HepG2 (cell line): ENCODE measurements around the gene NUBP2. TPM values are rescaled to one million over a fixed set of nuclear protein-coding genes. Genes with fewer than 3 reads are reported as not detected.

ENCODE experiments used
- ATAC-seq: fragments of 200-7000 bp; cut with Tn5 transposase; 3 replicates; pipeline ENCODE4 v1.9.1; 2020; ENCODE audit warnings: mild to moderate bottlenecking, moderate library complexity
- BruUV-seq: library from RNA; stranded (reverse); fragments of 400-500 nt; replicated peaks from 2 replicates; lab custom pipeline; 2021; lab: Mats Ljungman, UMichigan
- CTCF ChIA-PET: fragments of 300-600 bp; formaldehyde crosslinking; extraction: SDS; loops from one replicate; lab custom pipeline; 2021; ENCODE audit warnings: low total read pairs, inconsistent platforms, low intra/inter-chr PET ratio; lab: Yijun Ruan, JAX
- POLR2A ChIA-PET: fragments of 350-600 bp; sonication (Branson Sonifier 250); formaldehyde crosslinking; loops from one replicate; lab custom pipeline; 2020; ENCODE audit warnings: antibody characterized with exemption, inconsistent platforms; lab: Yijun Ruan, JAX
- DNase-seq: peaks from one replicate; pipeline ENCODE4 v3.0.0-alpha.2; 2015; ENCODE audit warnings: low spot score
- FAIRE-seq: peaks from 3 replicates; lab custom pipeline; 2011; peaks lifted over from hg19 to GRCh38; lab: Jason Lieb, UNC
- H2AFZ ChIP-seq: one replicate; pipeline ENCODE4 v1.6.1; 2011; ENCODE audit warnings: low read length, inconsistent platforms
- H3K27ac ChIP-seq: fragments of 300-600 bp; 3 replicates; pipeline ENCODE4 v1.8.0; 2011; ENCODE audit warnings: mixed run types, mild to moderate bottlenecking, mixed read lengths, low read length, inconsistent platforms; ENCODE audit not compliant: insufficient read depth; ENCODE audit errors: extremely low read length
- H3K27me3 ChIP-seq, 2 experiments: fragments of 200-600 bp in 1 of 2; 2 replicates in 1 of 2; 3 replicates in 1 of 2; pipeline versions ENCODE4 v1.6.0 to v1.8.0; 2011; ENCODE audit warnings: low read length in 2 of 2, mild to moderate bottlenecking in 2 of 2, moderate library complexity in 2 of 2, inconsistent platforms in 1 of 2; ENCODE audit not compliant: insufficient read depth in 2 of 2, control insufficient read depth in 1 of 2
- H3K36me3 ChIP-seq, 2 experiments: fragments of 200-600 bp in 1 of 2; replicated peaks in 1 of 2; 2 replicates in 1 of 2; 3 replicates in 1 of 2; pipeline versions ENCODE4 v1.5.1 to v1.8.0; 2011; ENCODE audit warnings: low read length in 2 of 2, inconsistent platforms in 1 of 2; ENCODE audit not compliant: insufficient read depth in 2 of 2, control insufficient read depth in 1 of 2
- H3K4me1 ChIP-seq: 2 replicates; pipeline ENCODE4 v1.5.1; 2012; ENCODE audit warnings: low read length, inconsistent platforms; ENCODE audit not compliant: insufficient read depth
- H3K4me2 ChIP-seq: 2 replicates; pipeline ENCODE4 v1.6.0; 2011; ENCODE audit warnings: low read depth, low read length, inconsistent platforms
- H3K4me3 ChIP-seq, 3 experiments: fragments of 200-600 bp in 1 of 3; sonication (generic), shearing (Covaris generic) in 1 of 3; replicated peaks in 1 of 3; 2 replicates each; pipeline ENCODE4 v1.5.1; 2011 to 2016; ENCODE audit warnings: low read length in 3 of 3, inconsistent platforms in 2 of 3, low read depth in 2 of 3, mild to moderate bottlenecking in 2 of 3, control low read depth in 1 of 3, mixed read lengths in 1 of 3; ENCODE audit not compliant: insufficient read depth in 1 of 3
- H3K79me2 ChIP-seq: one replicate; pipeline ENCODE4 v1.6.1; 2011; ENCODE audit warnings: low read length, inconsistent platforms; ENCODE audit not compliant: insufficient read depth
- H3K9ac ChIP-seq: 2 replicates; pipeline ENCODE4 v1.6.0; 2011; ENCODE audit warnings: mild to moderate bottlenecking, low read depth, low read length, inconsistent platforms; ENCODE audit not compliant: insufficient read depth
- H3K9me3 ChIP-seq: 2 replicates; pipeline ENCODE4 v1.5.1; 2012; ENCODE audit warnings: mild to moderate bottlenecking, low read length
- H4K20me1 ChIP-seq: 2 replicates; pipeline ENCODE4 v1.6.0; 2011; ENCODE audit warnings: inconsistent platforms, mild to moderate bottlenecking, low read length, moderate library complexity; ENCODE audit not compliant: insufficient read depth
- ARID5B ChIP-seq: IDR thresholded peaks from 2 replicates; pipeline ENCODE4 v1.4.0; 2020; ENCODE audit warnings: mild to moderate bottlenecking, missing genetic modification reagents
- CEBPZ ChIP-seq: IDR thresholded peaks from 2 replicates; pipeline ENCODE4 v1.6.1; 2012; ENCODE audit warnings: low read length, improper control_type of control experiment
- DZIP1 ChIP-seq: sonication (generic); formaldehyde crosslinking; IDR thresholded peaks from 2 replicates; pipeline ENCODE4 v1.5.0; 2020; ENCODE audit warnings: mild to moderate bottlenecking, missing genetic modification reagents
- IRX3 ChIP-seq: sonication (generic); formaldehyde crosslinking; IDR thresholded peaks from 2 replicates; pipeline ENCODE4 v1.8.1; 2023; ENCODE audit warnings: mild to moderate bottlenecking, low read depth, missing genetic modification reagents, borderline replicate concordance
- KDM3A ChIP-seq: IDR thresholded peaks from 2 replicates; pipeline ENCODE4 v1.6.1; 2018; ENCODE audit warnings: low read depth, missing compliant biosample characterization
- NR2F2 ChIP-seq: IDR thresholded peaks from 2 replicates; pipeline ENCODE4 v1.6.1; 2012; ENCODE audit warnings: low read depth, inconsistent platforms, borderline replicate concordance
- PPARG ChIP-seq: conservative IDR thresholded peaks from 2 replicates; pipeline ENCODE4 v1.6.1; 2016; ENCODE audit warnings: missing biosample characterization, missing genetic modification reagents
- SALL2 ChIP-seq: sonication (generic); formaldehyde crosslinking; IDR thresholded peaks from 2 replicates; pipeline ENCODE4 v1.8.1; 2023; ENCODE audit warnings: mild to moderate bottlenecking, missing genetic modification reagents, inconsistent platforms
- ZBTB38 ChIP-seq: sonication (generic); formaldehyde crosslinking; IDR thresholded peaks from 2 replicates; pipeline ENCODE4 v1.5.1; 2020; ENCODE audit warnings: mild to moderate bottlenecking, missing genetic modification reagents
- ZMYM2 ChIP-seq: sonication (generic); formaldehyde crosslinking; IDR thresholded peaks from 2 replicates; pipeline ENCODE4 v1.8.0; 2022; ENCODE audit warnings: mild to moderate bottlenecking, missing genetic modification reagents
- ZNF263 ChIP-seq: sonication (generic); formaldehyde crosslinking; IDR thresholded peaks from 2 replicates; pipeline ENCODE4 v1.4.0; 2020; ENCODE audit warnings: missing genetic modification reagents
- WGBS: methylation state at CpG from one replicate; pipeline ENCODE4 v1.1.6; 2017; ENCODE audit warnings: low lambda C conversion rate; 5-methylcytosine and 5-hydroxymethylcytosine counted together
- in situ Hi-C: cut with HindIII; loops from 2 replicates; pipeline ENCODE4 v1.10.0; 2017; ENCODE audit warnings: low pct_unique_long_range_greater_than_20kb; ENCODE audit not compliant: extremely low pct_ligation_motif_present
- intact Hi-C: fragments of 100-400 bp; cut with micrococcal nuclease; formaldehyde crosslinking; loops from one replicate; pipeline ENCODE4 v1.10.0; 2022; ENCODE audit not compliant: unreplicated experiment
- polyA plus RNA-seq, 8 experiments: library from polyadenylated mRNA; depleted of rRNA in 3 of 8; stranded (reverse) in 7 of 8; unstranded in 1 of 8; fragments of >200 nt; fragmentation: Illumina TruSeq in 4 of 8; extraction: Trizol in 4 of 8; gene quantifications; 2 replicates each; pipeline versions ENCODE4 v1.2.1 to v1.2.3, GENCODE V29; 2011 to 2016; ENCODE audit warnings: low read depth in 4 of 8, missing spikeins in 1 of 8, mixed read lengths in 1 of 8; ENCODE audit not compliant: insufficient read depth in 1 of 8
- total RNA-seq, 5 experiments: library from RNA; depleted of rRNA; stranded (reverse); fragments of >200 nt; fragmentation: Illumina TruSeq; extraction: Trizol; gene quantifications; 2 replicates each; pipeline ENCODE4 v1.2.3, GENCODE V29; 2016; ENCODE audit warnings: low read depth in 1 of 5
- TF ChIP-seq, protein P1 (sequence below): sonication (generic); formaldehyde crosslinking; conservative IDR thresholded peaks from 2 replicates; pipeline ENCODE4 v1.4.0; 2020; ENCODE audit warnings: missing genetic modification reagents

Gene NUBP2
- total and polyA plus RNA-seq, 2 of the 13 experiments (the other 11 are each of a cell fraction or from before 2014, with no cell fraction given): 25.7 to 61.5 TPM

DNA sequence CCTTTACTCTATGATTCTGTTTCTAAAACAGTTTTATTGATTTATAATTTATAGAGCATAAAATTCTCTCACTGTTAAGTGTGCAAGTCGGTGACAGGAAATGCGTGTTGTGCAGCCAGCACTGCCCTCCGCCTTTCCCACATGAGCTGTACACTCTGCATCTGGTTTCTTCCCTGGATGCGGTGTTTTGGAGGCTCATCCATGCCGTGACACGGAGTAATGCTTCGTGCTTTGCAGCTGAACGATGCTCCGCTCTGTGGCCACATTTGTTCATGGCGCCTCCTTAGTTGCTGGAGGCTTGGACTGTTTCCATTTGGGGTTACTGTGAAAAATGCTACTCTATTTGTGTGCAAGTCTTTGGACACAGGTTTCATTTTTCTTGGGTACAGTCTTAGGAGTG, 17.9 kb downstream of the NUBP2 start:
- intact Hi-C loops: no loop called here
- H3K4me1 ChIP-seq: no peaks in the 10 kb centered on the region
- 89% methylated on average over 10 of the region's 10 CpGs for WGBS
- ChIA-PET POLR2A (interaction anchor here (1.1 to 1.2 kb wide), 2 partner anchors 13 to 18 kb away, joined by 3 read pairs; partner anchors contain the start of genes NUBP2 and SPSB3), CTCF (no interaction called here)
- no peak overlapping the region for H3K4me3 ChIP-seq
- H4K20me1 ChIP-seq: no peaks in the 10 kb centered on the region
- no peaks in the 10 kb centered on the region for H3K27me3 ChIP-seq
- no peaks in the 10 kb centered on the region for H3K79me2 ChIP-seq
- no peaks in the 10 kb centered on the region for H3K36me3 ChIP-seq
- H3K27ac ChIP-seq: no peak overlapping the region
- in situ Hi-C loops: no loop called here
- no peak for ATAC-seq
- no peak overlapping the region for H3K9ac ChIP-seq
- no TSS peak for BruUV-seq
- FAIRE-seq: no peak
- H3K9me3 ChIP-seq: peaks cover 24% of the 10 kb centered on the region
- H2AFZ ChIP-seq: no peak overlapping the region
- no peak overlapping the region for H3K4me2 ChIP-seq
- no peak for DNase-seq
- TF ChIP-seq PPARG (CRISPR knock-in tag) (no peak), ZMYM2 (no peak), ZBTB38 (CRISPR knock-in tag) (no peak), SALL2 (CRISPR knock-in tag) (no peak), DZIP1 (CRISPR knock-in tag) (no peak), NR2F2 (no peak), KDM3A (no peak), CEBPZ (no peak), ZNF263 (no peak), ARID5B (no peak), IRX3 (CRISPR knock-in tag) (no peak)
- TF ChIP-seq, protein P1, sequence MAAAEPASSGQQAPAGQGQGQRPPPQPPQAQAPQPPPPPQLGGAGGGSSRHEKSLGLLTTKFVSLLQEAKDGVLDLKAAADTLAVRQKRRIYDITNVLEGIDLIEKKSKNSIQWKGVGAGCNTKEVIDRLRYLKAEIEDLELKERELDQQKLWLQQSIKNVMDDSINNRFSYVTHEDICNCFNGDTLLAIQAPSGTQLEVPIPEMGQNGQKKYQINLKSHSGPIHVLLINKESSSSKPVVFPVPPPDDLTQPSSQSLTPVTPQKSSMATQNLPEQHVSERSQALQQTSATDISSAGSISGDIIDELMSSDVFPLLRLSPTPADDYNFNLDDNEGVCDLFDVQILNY: no peak
